T1000 (cell line): Measurements from ENCODE around the gene HIVEP3.
A peak's percentile ranks its signal among the peaks of the same experiment; 100 is the strongest.

Source experiments
- DNase-seq: peaks from one replicate; lab custom pipeline; 2025; ENCODE audit warnings: mixed read lengths; lab: John Stamatoyannopoulos, UW

Gene HIVEP3

DNA sequence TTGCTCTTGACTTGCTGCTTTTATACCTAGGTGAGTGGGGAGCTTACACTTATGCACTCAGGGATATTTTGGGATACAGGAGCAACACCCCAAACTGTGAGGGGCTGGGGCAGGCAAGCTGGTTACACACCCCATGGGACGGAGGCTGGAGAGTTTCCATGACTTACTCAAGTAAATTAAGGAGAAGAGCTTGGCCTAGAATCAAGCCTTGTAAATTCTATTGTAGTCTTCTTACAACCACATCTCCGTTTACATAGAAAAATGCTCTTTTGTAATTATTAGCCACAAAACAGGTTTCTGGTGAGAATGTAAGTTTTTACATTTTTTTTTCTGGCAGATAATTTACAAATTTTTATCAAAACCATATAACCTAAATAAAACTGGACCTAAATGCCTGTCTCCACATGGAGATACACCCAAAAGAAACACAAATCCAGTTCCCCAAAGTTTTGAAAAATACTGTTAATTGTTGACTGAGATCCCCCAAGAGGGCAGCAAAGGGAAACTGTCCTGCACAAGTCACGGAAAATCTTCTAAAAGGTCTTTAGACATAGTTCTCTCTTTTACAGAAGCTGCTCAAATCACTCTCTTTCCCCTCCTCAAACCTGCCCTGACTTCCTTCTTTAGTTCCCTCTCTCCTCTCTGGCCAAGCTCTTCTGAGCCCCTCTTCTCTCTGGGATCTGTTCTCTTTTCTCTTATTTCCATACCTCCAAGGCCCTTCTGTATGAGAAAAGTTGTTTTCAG, 134.0 kb downstream of the HIVEP3 start:
- DNase-seq = no peak

DNA sequence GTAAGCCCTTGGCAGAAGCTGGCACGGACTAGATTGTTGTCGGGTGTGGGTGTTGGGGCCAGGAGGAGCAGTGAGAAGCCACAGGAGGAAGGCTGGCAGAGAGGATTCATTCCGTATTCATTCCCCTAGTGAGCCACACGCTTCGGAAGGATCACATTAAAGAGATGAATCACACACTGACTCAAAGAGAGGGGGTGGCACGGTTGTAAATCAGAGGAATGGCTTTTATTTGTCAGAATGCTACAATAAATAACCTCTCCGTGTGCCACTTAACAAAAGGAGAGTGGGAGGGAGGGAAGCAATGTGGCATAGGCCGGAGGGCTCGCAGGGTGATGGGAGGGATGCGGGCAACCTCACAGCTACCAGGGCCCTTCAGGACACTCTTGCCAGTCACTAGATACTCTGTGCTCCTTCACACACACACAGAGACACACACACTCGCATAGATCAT, 135.5 kb downstream of the HIVEP3 start:
- peak; percentile 76 for DNase-seq

DNA sequence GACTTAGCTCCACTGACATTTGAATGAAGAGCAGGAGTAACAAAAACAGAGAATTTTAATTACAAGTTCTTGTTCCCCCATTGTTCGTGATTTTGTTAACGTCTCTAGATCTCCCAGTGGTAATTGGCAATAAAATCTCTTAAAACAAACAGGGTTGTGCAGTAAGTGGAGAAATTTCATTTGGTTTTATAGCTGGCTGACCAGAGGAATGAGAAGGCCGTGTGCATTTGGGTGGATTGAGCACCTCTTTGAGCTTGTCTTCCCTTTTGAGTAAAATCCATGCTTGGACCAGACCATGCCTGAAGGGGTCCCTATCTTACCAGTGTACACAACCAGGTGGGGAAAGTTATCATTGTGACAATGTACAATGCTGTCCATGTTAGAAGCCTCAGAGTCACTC, 137.8 kb downstream of the HIVEP3 start:
- no peak for DNase-seq

DNA sequence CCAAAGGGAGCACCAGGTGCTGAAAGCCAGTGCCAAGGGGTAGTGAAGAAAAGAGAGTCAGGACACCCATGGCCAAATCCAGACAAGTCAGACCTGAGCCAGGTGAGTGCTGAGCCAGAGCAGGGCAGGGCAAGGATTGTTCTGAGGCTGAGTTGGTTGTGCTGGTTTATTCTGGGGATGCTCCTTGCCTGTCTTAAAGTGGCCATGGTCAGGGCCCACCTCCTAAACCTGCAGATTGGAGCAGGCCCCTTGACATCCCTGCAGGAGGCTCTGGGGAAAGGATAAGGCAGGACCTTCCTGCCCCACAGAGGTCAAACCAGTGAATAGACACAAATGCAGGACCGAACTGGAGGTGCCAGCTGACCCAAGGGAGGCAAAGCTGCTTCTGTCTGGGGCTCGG, 138.4 kb downstream of the HIVEP3 start:
- DNase-seq = no peak

DNA sequence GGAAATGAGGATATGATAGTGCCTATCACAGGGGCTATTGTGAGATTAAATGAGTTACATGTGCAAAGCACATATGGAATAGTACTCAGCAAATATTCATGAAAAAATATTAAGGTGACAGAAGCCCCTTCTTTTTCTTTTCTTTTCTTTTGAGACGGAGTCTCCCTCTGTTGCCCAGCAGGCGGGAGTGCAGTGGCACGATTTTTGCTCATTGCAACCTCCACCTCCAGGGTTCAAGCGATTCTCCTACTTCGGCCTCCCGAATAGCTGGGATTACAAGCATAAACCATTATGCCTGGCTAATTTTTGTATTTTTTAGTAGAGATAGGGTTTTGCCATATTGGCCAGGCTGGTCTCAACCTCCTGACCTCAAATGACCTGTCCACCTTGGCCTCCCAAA, 139.4 kb downstream of the HIVEP3 start:
- DNase-seq = no peak

DNA sequence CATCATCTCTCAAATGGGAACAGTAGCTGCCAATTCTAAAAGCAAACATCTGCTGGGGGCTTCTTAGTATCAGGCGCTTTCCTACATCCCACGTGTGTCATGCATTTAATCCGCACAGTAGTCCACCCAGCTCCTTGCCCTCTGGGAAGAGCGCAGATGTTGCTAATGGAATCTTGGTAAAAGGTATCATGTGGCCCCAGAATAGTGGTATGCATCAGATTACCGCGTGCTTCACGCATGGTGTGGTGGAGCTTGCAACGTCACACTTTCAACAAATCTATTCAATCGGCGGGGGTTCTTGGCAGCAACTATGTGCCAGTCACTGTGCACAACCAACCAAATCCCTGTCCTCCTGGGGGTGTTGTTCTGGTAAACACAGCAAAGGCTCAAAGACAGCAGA, 141.0 kb downstream of the HIVEP3 start:
- no peak for DNase-seq

DNA sequence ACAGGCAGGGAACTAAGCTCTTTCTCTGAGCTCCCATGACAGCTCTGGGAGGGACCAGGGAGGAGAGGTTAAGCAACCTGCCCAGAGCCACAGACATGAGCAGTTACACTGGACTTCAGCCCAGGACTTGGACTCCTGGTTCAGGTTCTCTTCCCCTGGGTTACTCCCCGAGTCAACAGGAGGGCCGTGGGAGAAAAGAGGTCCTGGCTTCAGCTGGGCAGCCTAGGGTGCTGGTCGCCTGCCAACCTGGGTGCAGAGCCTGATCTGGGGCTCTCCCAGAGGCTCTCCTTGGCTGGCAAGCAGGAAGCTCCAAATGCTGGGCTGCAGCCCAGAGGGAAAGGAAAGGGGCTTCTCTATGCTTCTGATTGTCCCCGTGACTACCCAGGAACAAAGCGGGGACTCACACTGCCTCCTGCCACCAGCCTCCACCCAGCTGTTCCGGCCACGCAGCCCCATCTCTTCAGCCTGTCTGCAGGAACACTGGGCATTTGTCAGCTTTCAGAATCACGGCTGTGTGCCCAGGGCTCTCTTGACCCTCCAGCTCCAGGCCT, 141.8 kb downstream of the HIVEP3 start:
- no peak for DNase-seq

DNA sequence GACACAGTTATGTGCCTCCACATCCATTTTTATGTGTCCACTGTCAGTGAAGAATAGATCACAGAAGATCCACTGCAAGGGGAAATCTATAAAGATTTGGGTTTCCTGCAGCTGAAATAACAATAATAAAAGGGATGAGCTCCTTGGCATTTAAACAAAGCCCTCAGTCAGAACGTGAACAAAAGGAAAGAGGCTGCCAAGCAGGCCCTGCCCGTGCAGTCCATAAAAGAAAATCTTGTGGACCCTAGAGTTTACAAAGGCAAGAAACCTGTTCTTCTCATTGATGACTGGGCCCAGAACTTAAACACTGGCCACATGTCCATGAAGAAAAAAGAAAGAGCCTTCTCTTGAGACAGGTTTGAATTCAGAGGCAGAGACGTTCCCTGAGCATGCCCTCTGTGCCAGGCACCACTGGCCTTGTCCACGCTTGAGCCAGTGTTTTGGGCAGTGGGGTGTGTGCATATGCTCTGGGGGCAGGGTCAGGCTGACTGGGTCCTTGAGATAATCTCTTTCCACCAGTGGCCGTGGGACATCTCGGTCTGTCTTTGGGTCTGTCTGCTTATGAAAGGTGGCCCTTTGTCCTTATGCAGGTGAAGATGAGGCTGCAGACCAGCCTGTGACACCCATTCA, 142.7 kb downstream of the HIVEP3 start:
- no peak for DNase-seq

DNA sequence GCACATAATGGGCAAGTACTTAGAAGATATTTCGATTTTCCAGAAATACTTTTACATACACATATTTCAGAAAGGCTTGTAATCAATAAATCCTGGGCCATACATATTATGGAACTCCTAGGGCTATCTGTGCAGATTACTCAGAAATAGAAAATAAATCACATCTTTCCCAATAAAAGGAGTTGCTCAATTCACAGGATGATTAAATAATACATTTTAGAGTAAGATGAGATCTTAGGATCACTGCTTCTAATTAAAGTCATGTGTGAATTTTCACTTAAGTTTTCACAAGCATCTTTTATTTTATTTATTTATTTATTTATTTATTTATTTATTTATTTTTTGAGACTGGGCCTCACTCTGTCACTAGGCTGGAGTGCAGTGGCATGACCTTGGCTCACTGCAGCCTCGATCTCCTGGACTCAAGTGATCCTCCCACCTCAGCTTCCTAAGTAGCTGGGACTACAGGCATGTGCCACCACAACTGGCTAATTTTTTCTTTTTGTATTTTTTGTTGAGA, 144.2 kb downstream of the HIVEP3 start:
- DNase-seq = no peak

DNA sequence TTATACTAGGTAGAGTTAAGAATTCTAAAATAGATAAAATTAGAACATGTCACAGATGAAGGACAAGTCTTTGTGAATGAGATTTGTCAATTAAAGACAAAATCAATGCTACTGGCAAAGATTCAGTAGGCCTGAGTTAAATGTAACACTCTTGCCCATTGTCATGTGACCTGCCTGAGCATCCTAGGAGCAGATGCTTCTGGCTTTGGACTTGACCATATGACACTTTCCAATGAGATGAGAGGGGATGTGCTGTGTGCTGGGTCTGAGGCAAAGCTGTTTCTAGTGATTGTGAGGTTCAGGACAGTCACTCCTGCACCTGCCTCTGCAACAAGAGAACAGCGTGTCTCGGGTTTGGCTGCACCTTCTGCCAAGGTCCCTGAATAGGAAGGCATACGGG, 144.9 kb downstream of the HIVEP3 start:
- no peak for DNase-seq

DNA sequence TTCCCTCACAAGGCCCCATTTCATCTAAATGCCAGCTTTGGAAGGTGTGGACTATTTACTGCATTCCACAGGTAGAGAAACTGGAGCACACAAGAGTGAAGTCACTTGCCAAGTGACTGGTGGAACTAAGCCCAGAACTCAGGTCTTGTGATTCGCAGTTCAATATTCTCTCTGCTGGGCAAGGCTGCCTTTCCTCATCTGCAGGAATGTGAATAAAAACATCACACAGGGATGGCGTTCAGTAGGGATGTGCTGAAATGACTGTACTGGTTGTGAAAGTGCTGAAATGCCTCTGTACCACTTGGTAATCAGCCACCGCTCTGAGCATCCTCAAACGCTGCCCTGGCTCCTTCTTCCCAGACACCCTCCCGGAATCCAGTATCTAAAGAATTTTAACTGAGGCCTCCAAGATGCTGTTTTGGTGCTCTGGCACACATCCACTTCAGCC, 145.6 kb downstream of the HIVEP3 start:
- DNase-seq = peak; percentile 16

DNA sequence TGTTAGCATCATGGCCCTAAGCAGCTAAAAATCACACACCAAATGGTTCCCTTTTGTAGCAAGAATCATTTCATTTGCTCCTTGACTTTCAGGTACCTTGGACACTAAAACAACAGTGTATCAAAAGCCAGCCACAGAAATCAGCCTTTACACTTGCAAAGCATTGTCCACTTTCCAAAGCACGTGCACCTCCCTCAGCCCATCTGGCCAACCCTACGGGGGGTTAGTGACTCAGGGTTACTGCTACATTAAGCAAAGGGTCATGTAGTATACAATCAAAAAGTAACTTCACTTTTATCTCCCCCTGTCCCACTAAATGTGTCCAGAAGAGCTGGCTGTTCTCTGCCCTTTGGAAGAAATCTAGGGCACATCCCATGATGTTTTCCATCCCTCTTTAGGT, 149.7 kb downstream of the HIVEP3 start:
- DNase-seq = no peak

DNA sequence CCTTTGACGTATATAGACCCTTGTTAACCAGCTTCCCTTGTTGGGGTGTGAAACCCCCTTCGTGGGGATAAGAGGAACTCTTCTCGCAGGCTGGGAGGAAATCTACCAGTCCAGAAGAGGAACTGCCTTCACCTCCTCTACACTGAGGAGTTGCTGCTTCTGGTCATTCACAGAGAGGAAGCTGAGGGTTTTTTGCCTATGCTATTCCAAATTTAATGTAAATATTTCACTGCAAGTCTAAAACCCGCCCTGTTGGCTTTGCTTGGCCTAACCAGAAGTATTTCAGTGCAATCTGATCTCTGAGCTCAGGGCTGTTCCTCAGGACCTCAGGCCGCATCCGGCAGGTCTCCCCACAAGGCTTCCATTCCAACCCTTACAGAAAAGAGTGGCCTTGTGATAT, 150.1 kb downstream of the HIVEP3 start:
- DNase-seq = no peak

DNA sequence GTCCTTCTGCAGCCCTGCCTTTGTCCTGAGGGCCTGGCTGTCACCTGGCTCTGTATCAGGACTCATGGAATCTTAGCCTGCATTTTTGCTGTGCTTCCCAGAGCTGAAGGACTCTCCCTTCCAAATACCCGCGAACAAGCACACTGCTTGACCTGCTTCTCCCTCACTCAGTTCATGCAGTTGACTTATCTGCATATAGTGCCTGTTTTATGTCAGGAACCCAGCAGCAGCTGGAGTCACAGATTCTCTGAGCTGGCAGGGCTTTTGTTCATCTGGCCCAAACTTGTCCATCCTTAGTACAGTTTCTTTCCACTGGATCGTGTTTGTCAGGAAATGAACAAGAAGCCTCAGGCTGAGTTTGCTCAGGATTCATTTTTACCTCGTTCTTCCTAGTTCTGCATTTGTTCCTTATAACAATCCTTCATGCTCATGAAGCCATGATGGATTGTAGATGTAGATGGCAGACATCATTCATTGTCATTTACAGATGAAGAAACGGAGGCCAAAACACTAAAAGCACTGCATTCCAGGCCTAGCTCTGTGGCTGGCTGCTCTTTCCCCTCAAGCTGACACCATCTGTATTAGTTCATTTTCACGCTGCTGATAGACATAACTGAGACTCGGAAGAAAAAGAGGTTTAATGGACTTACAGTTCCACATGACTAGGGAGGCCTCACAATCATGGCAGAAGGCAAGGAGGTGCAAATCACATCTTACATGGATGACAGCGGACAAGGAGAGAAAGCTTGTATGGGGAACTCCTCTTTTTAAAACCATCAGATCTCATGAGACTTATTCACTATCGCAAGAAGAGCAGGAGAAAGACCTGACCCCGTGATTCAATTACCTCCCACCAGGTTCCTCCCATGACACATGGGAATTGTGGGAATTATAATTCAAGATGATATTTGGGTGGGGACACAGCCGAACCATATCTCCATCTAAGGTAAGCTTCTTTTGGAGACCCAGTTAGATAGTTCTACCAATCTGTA, 150.9 kb downstream of the HIVEP3 start:
- no peak for DNase-seq

DNA sequence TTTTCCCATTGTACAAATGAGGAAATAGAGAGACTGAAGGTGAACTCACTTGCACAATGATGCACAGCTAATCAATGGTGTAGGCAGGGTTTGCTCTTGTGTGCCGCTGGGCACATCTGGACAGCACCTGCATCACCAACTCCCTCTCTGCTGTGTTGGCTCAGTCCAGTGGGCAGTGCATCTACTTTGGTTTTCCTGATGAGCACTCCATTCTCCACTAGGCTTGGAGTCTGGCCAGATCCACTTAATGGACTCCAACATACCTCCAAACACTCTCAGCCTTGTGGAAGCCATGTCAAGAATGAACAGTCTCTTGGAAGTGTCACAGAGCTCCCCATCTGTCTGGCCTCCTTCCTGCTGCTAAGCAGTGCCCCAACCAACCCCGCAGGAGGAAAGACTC, 152.2 kb downstream of the HIVEP3 start:
- DNase-seq = no peak

DNA sequence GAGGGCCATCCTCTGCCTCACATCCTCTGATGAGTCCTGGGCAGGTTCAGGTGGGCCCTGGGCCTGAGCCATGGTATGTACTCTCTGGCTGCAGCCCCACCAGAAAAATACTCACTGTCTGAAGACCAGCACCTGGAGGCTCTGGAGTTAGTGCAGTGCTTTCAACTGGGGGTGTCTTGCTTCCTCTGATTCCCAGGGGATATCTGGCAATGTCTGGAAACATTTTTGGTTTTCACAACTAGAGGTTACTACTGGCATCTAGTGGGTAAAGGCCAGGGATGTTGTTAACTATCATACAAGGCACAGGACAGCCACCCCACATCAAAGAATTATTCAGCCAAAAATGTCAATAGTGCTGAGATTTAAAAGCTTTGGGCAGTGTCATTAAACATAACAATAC, 152.7 kb downstream of the HIVEP3 start:
- DNase-seq = no peak

DNA sequence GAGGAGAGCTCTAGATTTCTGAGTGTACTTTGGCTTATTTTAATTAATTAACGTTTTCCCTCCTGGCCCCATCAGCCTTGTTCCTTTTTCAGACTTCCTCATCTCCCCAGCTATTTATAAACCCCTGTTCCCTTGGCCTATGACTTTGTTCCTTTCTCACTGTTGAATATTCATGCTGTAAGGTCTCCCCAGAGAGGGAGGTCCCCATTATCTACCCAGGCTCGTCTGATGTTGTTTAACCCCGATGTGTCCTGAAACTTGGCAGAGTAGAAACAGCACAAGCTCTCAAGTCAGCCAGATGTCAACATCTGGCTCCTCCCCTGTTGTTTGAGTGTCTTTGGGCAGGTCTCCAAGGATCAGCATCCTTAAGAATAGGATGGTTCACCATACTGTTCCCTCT, 153.6 kb downstream of the HIVEP3 start:
- no peak for DNase-seq

DNA sequence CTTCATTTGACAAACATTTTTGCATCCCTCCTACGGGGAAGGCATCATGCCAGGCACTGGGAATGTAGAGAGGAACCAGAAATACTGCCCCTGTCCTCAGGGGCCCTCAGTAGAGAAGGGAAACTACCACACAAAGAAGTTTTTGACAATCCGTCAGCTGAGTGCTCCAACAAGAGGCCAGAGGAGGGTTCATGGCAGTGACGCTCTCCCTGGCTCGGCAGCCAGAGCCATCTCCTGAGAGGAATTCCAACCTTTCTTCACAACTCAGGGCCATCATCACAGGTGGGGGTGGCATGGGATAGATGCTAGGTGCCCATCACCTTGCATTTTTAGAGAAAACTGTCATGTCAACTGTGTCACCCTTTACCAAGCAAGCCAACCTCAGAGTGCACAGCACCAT, 154.1 kb downstream of the HIVEP3 start:
- no peak for DNase-seq

DNA sequence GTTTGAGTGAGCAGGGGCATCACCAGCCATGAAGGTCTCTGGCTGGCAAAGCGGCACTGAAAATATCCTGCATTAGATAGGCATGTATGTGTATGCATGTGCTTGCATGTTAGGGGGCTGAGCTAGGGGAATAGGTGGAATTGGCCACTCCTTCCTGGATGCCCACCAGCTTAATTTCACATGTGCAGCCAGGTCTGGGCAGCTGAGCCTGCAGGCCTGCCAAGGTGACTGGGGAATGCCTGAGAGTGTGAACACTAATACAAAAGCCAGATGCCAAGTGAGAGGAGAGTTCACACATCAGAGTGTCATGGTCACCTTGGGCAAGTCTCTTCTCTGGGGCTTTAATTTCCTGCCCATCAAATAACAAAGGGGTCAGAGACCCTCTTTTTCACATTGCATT, 155.9 kb downstream of the HIVEP3 start:
- DNase-seq = no peak

DNA sequence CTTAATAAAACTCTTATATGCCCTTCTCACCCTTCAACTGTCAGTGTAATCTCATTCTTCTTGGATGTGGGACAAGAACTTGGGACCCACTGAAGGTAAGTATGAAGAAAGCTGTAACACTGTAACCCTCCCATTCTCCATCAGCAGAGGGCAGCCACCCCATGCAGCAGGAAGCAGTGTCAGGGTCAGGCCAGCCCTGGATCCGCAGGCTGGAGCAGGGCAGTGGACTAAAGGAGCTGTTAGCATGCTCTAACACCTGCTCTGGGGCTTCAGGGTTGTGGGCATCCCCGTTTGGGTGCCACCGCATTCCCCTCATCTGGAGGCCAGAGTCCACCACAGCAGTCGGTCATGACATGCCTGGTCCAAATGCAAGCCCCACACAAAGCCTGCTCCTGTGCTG, 156.5 kb downstream of the HIVEP3 start:
- no peak for DNase-seq

DNA sequence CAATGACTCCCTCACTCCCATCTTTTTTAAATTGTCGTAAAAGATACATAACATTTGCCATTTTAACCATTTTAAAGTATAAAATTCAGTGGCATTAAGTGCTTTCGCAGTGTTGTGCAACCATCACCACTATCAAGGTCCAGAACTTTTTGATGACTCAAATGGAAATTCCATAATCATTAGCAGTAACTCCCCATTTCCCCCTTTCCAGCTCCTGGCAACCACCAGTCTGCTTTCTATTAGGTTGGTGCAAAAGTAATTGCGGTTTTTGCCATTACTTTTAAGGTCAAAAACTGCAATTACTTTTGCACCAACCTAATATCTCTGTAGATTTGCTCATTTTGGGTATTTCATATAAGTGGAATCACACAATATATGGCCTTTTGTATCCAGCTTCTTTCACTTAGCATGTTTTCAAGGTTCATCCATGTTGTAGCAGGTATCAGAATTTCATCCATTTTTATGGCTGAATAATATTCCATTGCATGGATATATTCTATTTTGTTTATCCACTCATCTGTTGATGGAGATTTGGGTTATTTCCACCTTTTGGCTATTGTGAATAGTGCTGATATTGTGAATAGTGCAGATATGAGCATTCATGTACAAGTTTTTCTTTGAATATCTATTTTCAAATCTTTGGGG, 159.7 kb downstream of the HIVEP3 start:
- peak; percentile 18 for DNase-seq

DNA sequence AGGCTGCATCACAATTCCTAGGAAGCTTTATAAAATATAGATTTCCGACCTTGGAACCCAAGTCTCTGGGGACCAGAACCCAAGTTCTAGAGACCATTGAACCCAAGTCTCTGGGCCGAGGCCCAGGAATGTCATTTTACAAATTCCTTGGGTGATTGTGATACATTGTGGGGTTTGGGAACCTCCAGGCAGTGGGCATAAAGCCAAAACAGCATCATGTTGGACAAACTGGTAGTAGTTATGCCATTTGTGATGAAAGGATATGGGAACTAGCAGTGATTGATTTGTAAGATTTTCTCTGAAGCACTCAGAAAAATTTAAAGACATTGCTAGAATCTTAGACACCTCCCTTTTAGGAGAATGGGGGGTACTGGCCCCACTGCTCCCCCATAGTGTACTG, 160.2 kb downstream of the HIVEP3 start:
- no peak for DNase-seq
